Body of pancreas (tissue), 4 donors: ENCODE results near the gene MTMR12. TPM values are rescaled to one million over a fixed set of nuclear protein-coding genes. Genes with fewer than 3 reads are reported as not detected.

ENCODE experiments used
- ATAC-seq: fragments of 150-250 bp; one replicate; pipeline ENCODE4 v1.9.1; 2016
- DNase-seq, 4 donors: peaks; one replicate each; pipeline ENCODE4 v3.0.0-alpha.2; 2019
- H3K27ac ChIP-seq, 4 donors: fragments of 200-600 bp; sonication (generic); 1 replicate in 3 of 4; 2 replicates in 1 of 4; pipeline versions ENCODE4 v1.5.1 to v1.6.1; 2016 to 2019; ENCODE audit warnings: mild to moderate bottlenecking in 1 of 4, mixed read lengths in 1 of 4, moderate library complexity in 1 of 4
- H3K27me3 ChIP-seq, 2 donors: fragments of 200-600 bp; sonication (generic); one replicate each; pipeline ENCODE4 v1.6.0; 2016; ENCODE audit warnings: mild to moderate bottlenecking in 1 of 2
- H3K36me3 ChIP-seq, 2 donors: fragments of 200-600 bp; sonication (generic); replicated peaks in 1 of 2; 2 replicates each; pipeline ENCODE4 v1.5.1; 2016; ENCODE audit warnings: low read depth in 2 of 2; ENCODE audit not compliant: insufficient read depth in 1 of 2
- H3K4me1 ChIP-seq: fragments of 200-600 bp; sonication (generic); one replicate; pipeline ENCODE4 v1.6.0; 2016
- H3K4me3 ChIP-seq, 2 donors: fragments of 200-600 bp; sonication (generic); 1 replicate in 1 of 2; 2 replicates in 1 of 2; pipeline ENCODE4 v1.5.1; 2016 to 2019
- H3K9me3 ChIP-seq, 3 donors: fragments of 200-600 bp; sonication (generic); 1 replicate in 2 of 3; 2 replicates in 1 of 3; pipeline ENCODE4 v1.5.1; 2016
- POLR2A ChIP-seq, 3 donors: fragments of 450-650 bp; IDR thresholded peaks; one replicate each; pipeline ENCODE4 v1.6.1; 2016; ENCODE audit warnings: antibody characterized with exemption in 3 of 3, mild to moderate bottlenecking in 2 of 3
- WGBS, 2 donors: methylation state at CpG; one replicate each; pipeline ENCODE4 v1.1.5; 2017; 5-methylcytosine and 5-hydroxymethylcytosine counted together
- intact Hi-C: fragments of 100-400 bp; cut with DNase I; formaldehyde crosslinking; loops from one replicate; pipeline ENCODE4 v1.15.1; 2023
- total RNA-seq, 2 donors: library from RNA; depleted of rRNA; stranded (reverse); fragments of >200 nt; gene quantifications; one replicate each; pipeline ENCODE4 v1.1.0, GENCODE V29; 2016
- TF ChIP-seq, protein P1 (sequence below), 7 experiments: fragments of 450-650 bp in 4 of 7; fragments of 200-600 bp in 3 of 7; sonication (generic) in 3 of 7; IDR thresholded peaks; one replicate each; pipeline ENCODE4 v1.5.1; 2016 to 2019; ENCODE audit warnings: antibody characterized with exemption in 7 of 7

Gene MTMR12
- total RNA-seq, 2 donors from 2014 or later = 31.1 to 65.6 TPM

DNA sequence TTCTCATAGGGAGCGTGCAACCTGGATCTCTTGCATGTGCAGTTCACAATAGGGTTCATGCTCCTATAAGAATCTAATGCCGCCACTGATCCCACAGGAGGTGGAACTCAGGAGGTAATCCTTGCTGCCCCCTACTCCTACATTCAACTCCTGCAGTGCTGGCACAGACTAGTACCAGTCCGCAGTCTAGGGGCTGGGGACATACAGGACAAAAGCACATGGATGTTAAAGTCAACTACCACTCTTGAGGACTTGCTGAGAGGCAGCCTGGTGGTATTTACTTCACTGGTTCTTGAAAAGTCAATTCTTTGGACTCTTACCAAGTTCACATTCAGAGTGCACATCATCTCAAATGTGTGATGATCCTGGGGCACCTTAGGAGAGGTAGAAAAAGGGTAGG is 33.0 kb downstream of the MTMR12 start:
- Histone ChIP-seq H3K27me3 (no peaks in the 10 kb centered on the region), H3K4me1 (peaks cover 64% of the 10 kb centered on the region), H3K36me3 (no peaks in the 10 kb centered on the region), H3K9me3 (no peaks in the 10 kb centered on the region), H3K27ac (no peak overlapping the region), H3K4me3 (no peak overlapping the region)
- 96 to 100% methylated on average over 3 of the region's 3 CpGs for WGBS, 2 donors
- DNase-seq (no peak), ATAC-seq (no peak)
- intact Hi-C loops = no loop called here
- no peak for TF ChIP-seq POLR2A (IDR thresholded peaks at IDR 0.05)
- TF ChIP-seq, protein P1, sequence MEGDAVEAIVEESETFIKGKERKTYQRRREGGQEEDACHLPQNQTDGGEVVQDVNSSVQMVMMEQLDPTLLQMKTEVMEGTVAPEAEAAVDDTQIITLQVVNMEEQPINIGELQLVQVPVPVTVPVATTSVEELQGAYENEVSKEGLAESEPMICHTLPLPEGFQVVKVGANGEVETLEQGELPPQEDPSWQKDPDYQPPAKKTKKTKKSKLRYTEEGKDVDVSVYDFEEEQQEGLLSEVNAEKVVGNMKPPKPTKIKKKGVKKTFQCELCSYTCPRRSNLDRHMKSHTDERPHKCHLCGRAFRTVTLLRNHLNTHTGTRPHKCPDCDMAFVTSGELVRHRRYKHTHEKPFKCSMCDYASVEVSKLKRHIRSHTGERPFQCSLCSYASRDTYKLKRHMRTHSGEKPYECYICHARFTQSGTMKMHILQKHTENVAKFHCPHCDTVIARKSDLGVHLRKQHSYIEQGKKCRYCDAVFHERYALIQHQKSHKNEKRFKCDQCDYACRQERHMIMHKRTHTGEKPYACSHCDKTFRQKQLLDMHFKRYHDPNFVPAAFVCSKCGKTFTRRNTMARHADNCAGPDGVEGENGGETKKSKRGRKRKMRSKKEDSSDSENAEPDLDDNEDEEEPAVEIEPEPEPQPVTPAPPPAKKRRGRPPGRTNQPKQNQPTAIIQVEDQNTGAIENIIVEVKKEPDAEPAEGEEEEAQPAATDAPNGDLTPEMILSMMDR (IDR thresholded peaks at IDR 0.05) = no peak

DNA sequence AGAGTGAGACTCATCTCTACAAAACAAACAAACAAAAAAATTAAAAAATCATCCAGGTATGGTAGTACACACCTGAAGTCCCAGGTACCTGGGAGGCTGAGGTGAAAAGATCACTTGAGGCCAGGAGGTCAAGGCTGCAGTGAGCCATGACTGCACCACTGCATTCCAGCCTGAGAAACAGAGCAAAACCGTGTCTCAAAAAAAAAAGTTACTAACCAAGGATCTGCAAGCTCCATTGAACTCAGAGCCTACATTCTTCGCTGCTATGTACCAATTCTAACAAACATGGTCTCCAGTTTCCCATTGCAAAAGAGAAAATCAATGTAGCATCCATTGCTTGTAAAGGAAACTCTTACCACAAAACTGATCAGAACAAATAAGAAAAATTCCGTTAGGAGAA is 33.5 kb downstream of the MTMR12 start:
- ATAC-seq (no peak), DNase-seq (no peak)
- 86 to 88% methylated on average over 3 of the region's 3 CpGs for WGBS, 2 donors

DNA sequence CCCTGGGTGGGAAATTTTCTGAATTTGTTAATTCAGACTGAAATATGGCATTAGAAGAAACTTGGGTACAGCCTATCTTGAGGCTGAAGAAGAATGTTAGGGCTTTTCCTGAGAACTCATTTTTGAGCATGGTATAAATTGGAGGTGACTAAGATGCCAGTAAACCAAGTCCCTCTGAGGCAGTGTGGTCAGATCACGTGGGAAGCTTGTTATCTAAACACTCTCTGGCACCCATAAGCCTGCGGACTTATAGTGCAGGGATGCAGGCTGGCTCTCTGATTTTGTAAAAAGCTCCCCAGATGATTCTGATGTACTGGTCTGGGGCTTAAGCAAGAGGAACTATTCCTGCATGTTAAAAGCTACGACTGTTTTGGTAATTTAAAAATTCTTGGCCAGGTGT is 34.3 kb downstream of the MTMR12 start:
- Histone ChIP-seq H3K27me3 (no peaks in the 10 kb centered on the region), H3K4me3 (no peak overlapping the region), H3K36me3 (peaks cover 1 to 8% of the 10 kb centered on the region in 2 donors), H3K4me1 (peaks cover 51% of the 10 kb centered on the region), H3K9me3 (no peaks in the 10 kb centered on the region), H3K27ac (peak overlapping the region in 3 of 4 donors; percentile 78 to 87 (median 83))
- DNase-seq (no peak), ATAC-seq (no peak)
- TF ChIP-seq POLR2A (IDR thresholded peaks at IDR 0.05) = no peak
- TF ChIP-seq, protein P1 (IDR thresholded peaks at IDR 0.05) = no peak
- WGBS, 2 donors = 39 to 47% methylated on average over 3 of the region's 3 CpGs
- intact Hi-C loops = no loop called here

More for the DNA sequence above, 33.5 kb downstream of the MTMR12 start:
- H3K9me3 ChIP-seq = no peaks in the 10 kb centered on the region
- intact Hi-C loops = no loop called here
- TF ChIP-seq, protein P1 (IDR thresholded peaks at IDR 0.05) = no peak
- TF ChIP-seq POLR2A (IDR thresholded peaks at IDR 0.05) = no peak
- H3K27me3 ChIP-seq = no peaks in the 10 kb centered on the region
- no peak overlapping the region for H3K4me3 ChIP-seq
- H3K4me1 ChIP-seq = peaks cover 59% of the 10 kb centered on the region
- H3K27ac ChIP-seq = peak overlapping the region in 1 of 4 donors; percentile 87
- no peaks in the 10 kb centered on the region for H3K36me3 ChIP-seq

DNA sequence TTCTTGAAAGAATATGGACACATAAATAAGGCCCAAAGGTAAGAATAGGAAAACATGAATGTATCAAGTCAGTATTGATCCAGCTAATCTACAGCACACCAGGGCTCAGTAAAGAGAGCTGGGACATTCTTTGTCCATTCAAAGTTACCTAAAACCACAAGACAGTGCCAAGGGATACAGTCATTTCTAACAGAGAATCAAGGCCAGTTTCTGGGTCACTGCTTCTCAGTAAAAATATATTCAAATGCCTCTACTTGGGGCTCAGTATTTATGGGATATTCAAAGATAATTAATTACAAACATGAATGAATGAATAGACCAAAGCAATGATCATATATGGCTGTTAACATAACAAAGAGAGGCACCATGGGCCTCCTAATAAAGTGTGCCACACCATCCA is 34.9 kb downstream of the MTMR12 start:
- ATAC-seq (no peak), DNase-seq (no peak)
- Histone ChIP-seq H3K36me3 (peaks cover 2 to 8% of the 10 kb centered on the region in 2 donors), H3K4me3 (no peak overlapping the region), H3K27ac (peak overlapping the region in 3 of 4 donors; percentile 78 to 87 (median 83)), H3K4me1 (peaks cover 44% of the 10 kb centered on the region), H3K9me3 (no peaks in the 10 kb centered on the region), H3K27me3 (no peaks in the 10 kb centered on the region)
- intact Hi-C loops = no loop called here
- TF ChIP-seq, protein P1 (IDR thresholded peaks at IDR 0.05) = no peak
- TF ChIP-seq POLR2A (IDR thresholded peaks at IDR 0.05) = no peak

GRCh38 chr5:32276173-32276853 is 36.4 kb downstream of the MTMR12 start:
- H3K27ac ChIP-seq = peak overlapping the region; percentile 59 to 87 (median 80)
- intact Hi-C loops = no loop called here
- WGBS, 2 donors = 54 to 68% methylated on average over 4 of the region's 4 CpGs
- H3K4me3 ChIP-seq = no peak overlapping the region
- H3K4me1 ChIP-seq = peaks cover 41% of the 10 kb centered on the region
- no peaks in the 10 kb centered on the region for H3K27me3 ChIP-seq
- TF ChIP-seq, protein P1 (IDR thresholded peaks at IDR 0.05) = no peak
- TF ChIP-seq POLR2A (IDR thresholded peaks at IDR 0.05) = no peak
- no peak for DNase-seq
- ATAC-seq = peak; percentile 91
- no peaks in the 10 kb centered on the region for H3K9me3 ChIP-seq
- H3K36me3 ChIP-seq = peaks cover 8 to 10% of the 10 kb centered on the region in 2 donors
